ENCODE measurements around the gene MT1G.
A peak's percentile ranks its signal among the peaks of the same experiment; 100 is the strongest.
"Not testable (repeated sequence)": the region's sequence is repeated elsewhere in the genome, so short reads cannot be mapped to it uniquely, and the experiment has no call there.

Gene MT1G

DNA sequence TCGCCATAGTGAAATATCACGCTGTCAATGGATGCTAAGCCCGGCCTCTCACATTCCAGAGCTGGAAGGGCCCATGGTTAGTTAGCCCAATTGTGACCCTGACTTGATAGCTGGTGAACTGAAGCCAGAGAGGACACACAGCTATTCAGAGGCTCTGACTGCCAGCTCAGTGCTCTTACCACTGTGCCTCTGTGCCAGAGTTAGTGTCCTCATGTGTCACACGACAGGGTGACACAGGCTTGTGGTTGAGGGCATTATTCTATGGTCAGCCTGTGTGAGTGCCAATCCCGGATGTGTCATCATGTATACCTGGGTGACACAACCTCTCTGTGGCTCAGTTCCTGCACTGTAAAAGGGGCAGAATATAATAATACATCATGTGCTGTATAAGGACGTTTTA is 12.0 kb upstream of the MT1G start:
- no peak for DNase-seq (ENCODE audit: low spot score)
- Mint-ChIP-seq H3K4me1 (ENCODE audit: low read depth) (peaks cover 28% of the 10 kb centered on the region), H3K36me3 (ENCODE audit: low read depth) (no peaks in the 10 kb centered on the region), H3K4me3 (no peak overlapping the region), H3K27me3 (ENCODE audit: low read depth) (peaks cover 10% of the 10 kb centered on the region), H3K9me3 (no peaks in the 10 kb centered on the region), H3K27ac (no peak overlapping the region)

GRCh38 chr16:56679078-56679730 is 11.3 kb upstream of the MT1G start:
- Mint-ChIP-seq H3K27me3 (ENCODE audit: low read depth) (peaks cover 13% of the 10 kb centered on the region), H3K27ac (no peak overlapping the region), H3K9me3 (no peaks in the 10 kb centered on the region), H3K4me3 (no peak overlapping the region), H3K36me3 (ENCODE audit: low read depth) (no peaks in the 10 kb centered on the region), H3K4me1 (ENCODE audit: low read depth) (peaks cover 28% of the 10 kb centered on the region)
- DNase-seq (ENCODE audit: low spot score): no peak

DNA sequence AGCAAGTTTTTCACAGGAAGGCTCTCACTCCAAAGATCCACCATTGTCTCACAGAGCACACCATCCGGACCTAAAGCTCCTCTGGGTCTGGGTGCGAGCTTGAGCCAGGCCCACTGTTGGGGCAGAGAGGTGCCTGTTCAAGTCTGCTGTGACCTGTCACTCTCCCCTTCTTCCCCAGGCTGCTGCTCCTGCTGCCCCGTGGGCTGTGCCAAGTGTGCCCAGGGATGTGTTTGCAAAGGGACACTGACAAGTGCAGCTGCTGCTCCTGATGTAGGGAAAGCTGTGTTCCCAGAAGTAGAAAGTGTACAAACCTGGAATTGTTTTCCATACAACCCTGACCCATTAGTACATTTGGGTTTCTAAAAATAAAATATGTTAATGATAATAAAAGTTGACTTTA is 9.6 kb upstream of the MT1G start:
- no peaks in the 10 kb centered on the region for H3K36me3 Mint-ChIP-seq (ENCODE audit: low read depth)
- peaks cover 15% of the 10 kb centered on the region for H3K27me3 Mint-ChIP-seq (ENCODE audit: low read depth)
- DNase-seq (ENCODE audit: low spot score): no peak
- no peaks in the 10 kb centered on the region for H3K9me3 Mint-ChIP-seq
- peaks cover 22% of the 10 kb centered on the region for H3K4me1 Mint-ChIP-seq (ENCODE audit: low read depth)
- H3K4me3 Mint-ChIP-seq: no peak overlapping the region
- no peak overlapping the region for H3K27ac Mint-ChIP-seq

DNA sequence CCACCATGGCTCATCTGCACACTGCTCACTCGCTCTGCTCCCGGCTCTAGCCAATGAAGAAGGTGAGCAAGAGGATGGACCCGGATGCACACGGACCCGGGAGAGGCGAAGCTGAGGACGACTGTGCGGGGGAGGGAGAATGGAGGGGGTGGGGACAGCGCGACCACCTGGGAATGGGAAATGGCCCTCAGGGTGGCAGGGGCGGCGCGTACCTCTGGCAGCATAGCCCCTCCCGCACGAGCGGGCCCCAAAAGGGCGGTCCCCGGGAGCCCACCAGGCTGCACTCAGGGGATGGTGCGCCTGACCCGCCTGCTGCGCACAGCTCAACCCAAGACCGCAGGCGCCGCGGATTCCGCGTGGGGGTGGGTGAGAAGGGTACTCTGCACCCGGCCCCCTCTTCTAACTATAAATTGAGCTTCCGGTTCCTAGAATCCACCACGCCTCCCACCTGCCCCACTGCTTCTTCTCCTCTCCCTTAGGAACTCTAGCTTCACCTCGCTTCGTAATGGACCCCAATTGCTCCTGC is 7.9 kb upstream of the MT1G start:
- H3K9me3 Mint-ChIP-seq: no peaks in the 10 kb centered on the region
- no peak overlapping the region for H3K27ac Mint-ChIP-seq
- H3K36me3 Mint-ChIP-seq (ENCODE audit: low read depth): no peaks in the 10 kb centered on the region
- peak overlapping the region; percentile 74 for H3K4me3 Mint-ChIP-seq
- H3K27me3 Mint-ChIP-seq (ENCODE audit: low read depth): peaks cover 24% of the 10 kb centered on the region
- peaks cover 18% of the 10 kb centered on the region for H3K4me1 Mint-ChIP-seq (ENCODE audit: low read depth)
- DNase-seq (ENCODE audit: low spot score): peak; percentile 37

DNA sequence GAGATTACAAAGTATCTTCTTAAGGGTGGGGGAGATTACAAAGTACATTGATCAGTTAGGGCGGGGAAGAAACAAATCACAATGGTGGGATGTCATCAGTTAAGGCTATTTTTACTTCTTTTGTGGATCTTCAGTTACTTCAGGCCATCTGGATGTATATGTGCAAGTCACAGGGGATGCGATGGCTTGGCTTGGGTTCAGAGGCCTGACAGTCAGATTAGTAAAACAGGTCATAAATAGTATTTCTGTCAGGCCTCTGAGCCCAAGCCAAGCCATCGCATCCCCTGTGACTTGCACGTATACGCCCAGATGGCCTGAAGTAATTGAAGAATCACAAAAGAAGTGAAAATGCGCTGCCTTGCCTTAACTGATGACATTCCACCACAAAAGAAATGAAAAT is 6.7 kb upstream of the MT1G start:
- not testable (repeated sequence) for H3K27ac Mint-ChIP-seq; DNase-seq (ENCODE audit: low spot score); H3K9me3 Mint-ChIP-seq; H3K4me3 Mint-ChIP-seq; H3K36me3 Mint-ChIP-seq (ENCODE audit: low read depth)
- H3K4me1 Mint-ChIP-seq (ENCODE audit: low read depth): peaks cover 20% of the 10 kb centered on the region
- peaks cover 35% of the 10 kb centered on the region for H3K27me3 Mint-ChIP-seq (ENCODE audit: low read depth)

- no peak overlapping the region for H3K27ac Mint-ChIP-seq
- no peaks in the 10 kb centered on the region for H3K9me3 Mint-ChIP-seq
- peaks cover 41% of the 10 kb centered on the region for H3K27me3 Mint-ChIP-seq (ENCODE audit: low read depth)
- no peak overlapping the region for H3K4me3 Mint-ChIP-seq
- DNase-seq (ENCODE audit: low spot score): no peak
- H3K4me1 Mint-ChIP-seq (ENCODE audit: low read depth): peaks cover 23% of the 10 kb centered on the region
- H3K36me3 Mint-ChIP-seq (ENCODE audit: low read depth): peaks cover 2% of the 10 kb centered on the region
Measured at GRCh38 chr16:56673921-56674320, 6.1 kb upstream of the MT1G start.

DNA sequence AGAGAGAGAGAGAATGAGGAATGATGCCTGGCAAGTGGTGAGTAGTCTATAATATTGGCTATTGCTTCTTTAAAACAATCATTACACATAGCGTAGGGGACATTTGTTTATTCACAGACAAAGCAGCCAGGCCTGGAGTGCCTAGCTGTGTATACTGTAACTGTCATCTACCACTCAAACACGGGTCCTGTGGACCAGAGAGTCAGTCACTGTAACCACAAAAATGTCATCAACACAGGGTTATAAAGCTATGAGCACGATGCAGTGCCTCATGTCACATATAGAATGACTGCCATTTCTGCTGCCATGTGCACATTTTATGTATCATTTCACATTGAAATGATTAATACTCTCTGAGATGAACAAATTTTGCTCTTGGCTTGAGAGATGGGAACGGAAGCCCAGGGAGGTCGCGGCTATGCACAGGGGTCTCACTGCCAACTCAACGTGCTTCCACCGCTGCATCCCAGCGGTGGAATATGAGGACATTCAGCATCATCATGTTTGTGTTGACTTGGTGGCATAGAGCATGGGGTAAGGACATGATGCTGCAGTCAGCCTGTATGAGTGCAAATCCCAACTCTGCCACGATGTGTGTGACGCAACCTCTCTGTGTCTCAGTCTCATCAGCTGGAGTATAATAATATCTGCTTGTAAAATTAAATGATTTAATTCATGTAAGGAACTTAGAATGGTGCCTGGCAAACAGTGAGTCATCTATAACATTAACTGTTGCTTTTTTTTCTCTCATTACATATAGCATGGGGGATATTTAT is 5.1 kb upstream of the MT1G start:
- DNase-seq (ENCODE audit: low spot score): no peak
- Mint-ChIP-seq H3K4me3 (no peak overlapping the region), H3K9me3 (no peaks in the 10 kb centered on the region), H3K27me3 (ENCODE audit: low read depth) (peaks cover 49% of the 10 kb centered on the region), H3K4me1 (ENCODE audit: low read depth) (peaks cover 30% of the 10 kb centered on the region), H3K27ac (no peak overlapping the region), H3K36me3 (ENCODE audit: low read depth) (peaks cover 3% of the 10 kb centered on the region)

- H3K4me3 Mint-ChIP-seq; H3K36me3 Mint-ChIP-seq (ENCODE audit: low read depth); DNase-seq (ENCODE audit: low spot score); H3K27ac Mint-ChIP-seq; H3K9me3 Mint-ChIP-seq: not testable (repeated sequence)
- Mint-ChIP-seq H3K27me3 (ENCODE audit: low read depth) (peaks cover 53% of the 10 kb centered on the region), H3K4me1 (ENCODE audit: low read depth) (peaks cover 37% of the 10 kb centered on the region)
Measured at GRCh38 chr16:56672171-56672570, 4.3 kb upstream of the MT1G start.

DNA sequence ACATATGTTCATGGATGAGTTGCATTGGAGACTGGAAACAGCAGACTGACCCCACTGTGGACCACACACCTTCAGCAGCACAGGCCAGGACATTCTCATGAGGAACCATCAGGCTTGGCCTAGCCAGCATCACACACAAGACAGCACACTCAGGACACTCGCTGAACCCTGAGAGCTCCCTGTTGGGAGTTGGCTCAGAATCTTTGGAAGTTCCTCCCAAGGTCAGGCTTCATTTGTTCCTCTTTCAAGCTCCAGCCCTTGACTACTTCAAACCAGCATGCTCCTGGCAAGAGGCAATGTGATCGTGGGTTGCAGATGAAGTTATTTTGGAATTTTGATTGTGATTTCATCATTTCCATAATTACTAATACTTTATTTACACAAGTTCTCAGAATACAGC is 3.8 kb upstream of the MT1G start:
- H3K27ac Mint-ChIP-seq, H3K9me3 Mint-ChIP-seq: not testable (repeated sequence)
- peaks cover 38% of the 10 kb centered on the region for H3K4me1 Mint-ChIP-seq (ENCODE audit: low read depth)

GRCh38 chr16:56670620-56670934 is 2.7 kb upstream of the MT1G start:
- Mint-ChIP-seq H3K27me3 (ENCODE audit: low read depth) (peaks cover 52% of the 10 kb centered on the region), H3K9me3 (no peaks in the 10 kb centered on the region), H3K36me3 (ENCODE audit: low read depth) (peaks cover 3% of the 10 kb centered on the region), H3K27ac (no peak overlapping the region), H3K4me3 (no peak overlapping the region), H3K4me1 (ENCODE audit: low read depth) (peaks cover 34% of the 10 kb centered on the region)
- no peak for DNase-seq (ENCODE audit: low spot score)

More for the DNA sequence above, 3.8 kb upstream of the MT1G start:
- H3K36me3 Mint-ChIP-seq (ENCODE audit: low read depth); DNase-seq (ENCODE audit: low spot score); H3K4me3 Mint-ChIP-seq: not testable (repeated sequence)
- H3K27me3 Mint-ChIP-seq (ENCODE audit: low read depth): peaks cover 53% of the 10 kb centered on the region

GRCh38 chr16:56669840-56670619 is 2.2 kb upstream of the MT1G start:
- Mint-ChIP-seq H3K27me3 (ENCODE audit: low read depth) (peaks cover 47% of the 10 kb centered on the region), H3K9me3 (no peaks in the 10 kb centered on the region), H3K27ac (no peak overlapping the region), H3K4me1 (ENCODE audit: low read depth) (peaks cover 34% of the 10 kb centered on the region), H3K4me3 (peak overlapping the region; percentile 46), H3K36me3 (ENCODE audit: low read depth) (peaks cover 3% of the 10 kb centered on the region)
- no peak for DNase-seq (ENCODE audit: low spot score)

GRCh38 chr16:56669005-56669839 is 1.4 kb upstream of the MT1G start, which contains the start of gene MT1H:
Gene MT1H (plus strand): TSS chr16:56669814. CDS start chr16:56669885, 71 bp downstream.
- Mint-ChIP-seq H3K36me3 (ENCODE audit: low read depth) (peaks cover 3% of the 10 kb centered on the region), H3K27ac (no peak within 1 kb of the TSS), H3K9me3 (no peaks in the 10 kb centered on the region), H3K4me3 (peak within 1 kb of the TSS; percentile 64), H3K27me3 (ENCODE audit: low read depth) (peaks cover 47% of the 10 kb centered on the region), H3K4me1 (ENCODE audit: low read depth) (peaks cover 36% of the 10 kb centered on the region)
- DNase-seq (ENCODE audit: low spot score): no peak

Data from T-helper 2 cell treated with Interferon-gamma antibody and Interleukin-4, amounts not matched to agents 5 μg/mL and 100 μg/mL, for 36 hours (primary cell).